H1 (cell line): ENCODE data around the gene PPP1R9A.

Source experiments
- CTCF ChIP-seq, 3 experiments: IDR thresholded peaks; 1 replicate in 2 of 3; 2 replicates in 1 of 3; pipeline versions ENCODE4 v1.5.1 to v1.6.1; 2011; ENCODE audit warnings: low read length in 3 of 3, mild to moderate bottlenecking in 3 of 3, inconsistent platforms in 2 of 3, low read depth in 1 of 3, moderate library complexity in 1 of 3; ENCODE audit not compliant: insufficient read depth in 1 of 3; ENCODE audit errors: control extremely low read depth in 1 of 3
- EZH2 ChIP-seq: fragments of 200-600 bp; sonication (generic); IDR thresholded peaks from 2 replicates; pipeline ENCODE4 v1.7.1; 2012; ENCODE audit warnings: low read depth, mild to moderate bottlenecking, moderate library complexity, low read length, inconsistent platforms; ENCODE audit not compliant: severe bottlenecking
- POLR2A ChIP-seq, 2 experiments: IDR thresholded peaks; 1 replicate in 1 of 2; 2 replicates in 1 of 2; pipeline ENCODE4 v1.6.1; 2011; ENCODE audit warnings: low read depth in 2 of 2, low read length in 2 of 2, mild to moderate bottlenecking in 2 of 2; ENCODE audit errors: control extremely low read depth in 1 of 2
- TCF12 ChIP-seq: IDR thresholded peaks from 2 replicates; pipeline ENCODE4 v1.6.1; 2011; ENCODE audit warnings: low read depth, mild to moderate bottlenecking, low read length

DNA sequence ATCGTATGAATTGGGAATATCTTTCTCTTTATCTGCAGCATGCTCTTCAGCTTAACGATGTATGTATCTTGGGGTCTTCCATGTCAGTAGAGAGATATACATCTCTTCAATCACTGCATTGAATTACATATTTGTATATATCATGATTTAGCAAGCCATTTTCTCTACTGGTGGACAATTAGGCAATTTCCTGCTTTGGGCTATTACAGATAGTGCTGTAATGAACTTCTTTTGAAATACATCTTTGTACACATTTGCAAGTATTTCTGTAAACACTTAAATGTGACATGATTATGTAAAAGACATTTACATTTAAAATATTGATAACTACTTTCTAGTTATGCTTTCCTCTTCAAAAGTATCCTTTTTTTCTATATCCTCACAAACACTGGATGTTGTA, 199.0 kb downstream of the PPP1R9A start:
- TF ChIP-seq CTCF (IDR thresholded peaks at IDR 0.05; ENCODE audit: control extremely low read depth in 1 of 3, insufficient read depth in 1 of 3, low read depth in 1 of 3, low read length in 3 of 3), result no peak
- no peak for TF ChIP-seq TCF12
- no peak for TF ChIP-seq POLR2A (IDR thresholded peaks at IDR 0.05; ENCODE audit: control extremely low read depth in 1 of 2, low read depth in 2 of 2, low read length in 2 of 2)
- TF ChIP-seq EZH2, result no peak
